Activated CD4-positive, alpha-beta T cell treated with anti-CD3 and anti-CD28 coated beads, Interleukin-2, amount 50 U/mL, for 16 hours (primary cell): Measurements from ENCODE around the gene ARPP21.
"Not testable (repeated sequence)": the region's sequence is repeated elsewhere in the genome, so short reads cannot be mapped to it uniquely, and the experiment has no call there.

Experiments
- DNase-seq: peaks from one replicate; pipeline ENCODE4 v3.0.0-alpha.2; 2020

Gene ARPP21

GRCh38 chr3:35782355-35782754 lies 143.0 kb downstream of the ARPP21 start:
- DNase-seq: no peak

- no peak for DNase-seq
Measured at GRCh38 chr3:35784169-35784568, 144.8 kb downstream of the ARPP21 start.

- no peak for DNase-seq
Measured at GRCh38 chr3:35785234-35785888, 146.0 kb downstream of the ARPP21 start.

GRCh38 chr3:35787936-35788335 lies 148.6 kb downstream of the ARPP21 start:
- DNase-seq: no peak

GRCh38 chr3:35789042-35789831 lies 149.9 kb downstream of the ARPP21 start:
- no peak for DNase-seq

GRCh38 chr3:35790764-35791163 lies 151.4 kb downstream of the ARPP21 start:
- no peak for DNase-seq

- no peak for DNase-seq
Measured at GRCh38 chr3:35793667-35794066, 154.3 kb downstream of the ARPP21 start.

- DNase-seq: no peak
Measured at GRCh38 chr3:35800960-35801459, 161.7 kb downstream of the ARPP21 start.

GRCh38 chr3:35814531-35814930 lies 175.2 kb downstream of the ARPP21 start:
- DNase-seq: no peak

GRCh38 chr3:35815796-35816195 lies 176.5 kb downstream of the ARPP21 start:
- not testable (repeated sequence) for DNase-seq

- no peak for DNase-seq
Measured at GRCh38 chr3:35817216-35817615, 177.9 kb downstream of the ARPP21 start.

- DNase-seq: no peak
Measured at GRCh38 chr3:35832140-35832571, 192.8 kb downstream of the ARPP21 start.
